ENCODE results near the gene IFRD2.
"Not testable (repeated sequence)": the region's sequence is repeated elsewhere in the genome, so short reads cannot be mapped to it uniquely, and the experiment has no call there.

The IFRD2 gene

GRCh38 chr3:50268703-50269451 lies 23.4 kb downstream of the IFRD2 start, which contains the start of gene SEMA3B:
SEMA3B (plus strand) TSS chr3:50269147; CDS start chr3:50269241, 94 bp downstream.
- peak in 37 of 56 donors; percentile 16 to 74 (median 51) for DNase-seq

GRCh38 chr3:50268276-50268675 lies 24.0 kb downstream of the IFRD2 start:
- no peak for DNase-seq

GRCh38 chr3:50267280-50267913 lies 24.8 kb downstream of the IFRD2 start:
- peak in 43 of 56 donors; percentile 21 to 82 (median 61) for DNase-seq

GRCh38 chr3:50266836-50267235 lies 25.4 kb downstream of the IFRD2 start:
- DNase-seq: no peak

GRCh38 chr3:50266017-50266416 lies 26.2 kb downstream of the IFRD2 start:
- DNase-seq: no peak

GRCh38 chr3:50265571-50265970 lies 26.7 kb downstream of the IFRD2 start:
- DNase-seq: no peak

GRCh38 chr3:50264964-50265485 lies 27.2 kb downstream of the IFRD2 start:
- no peak for DNase-seq

- DNase-seq: peak in 50 of 56 donors; percentile 20 to 86 (median 68)
Measured at GRCh38 chr3:50264383-50264963, 27.8 kb downstream of the IFRD2 start.

GRCh38 chr3:50263478-50264382 lies 28.5 kb downstream of the IFRD2 start:
- no peak for DNase-seq

- no peak for DNase-seq
Measured at GRCh38 chr3:50262778-50263177, 29.5 kb downstream of the IFRD2 start.

GRCh38 chr3:50262200-50262599 lies 30.0 kb downstream of the IFRD2 start:
- DNase-seq: not testable (repeated sequence)

- peak in 1 of 56 donors; percentile 16 for DNase-seq
Measured at GRCh38 chr3:50261505-50261904, 30.7 kb downstream of the IFRD2 start.

GRCh38 chr3:50260942-50261441 lies 31.2 kb downstream of the IFRD2 start:
- peak in 7 of 56 donors; percentile 39 to 74 (median 56) for DNase-seq

GRCh38 chr3:50260027-50260941 lies 31.9 kb downstream of the IFRD2 start:
- peak; percentile 76 to 98 (median 92) for DNase-seq

GRCh38 chr3:50259432-50260026 lies 32.7 kb downstream of the IFRD2 start:
- DNase-seq: peak in 1 of 56 donors; percentile 57

- peak in 4 of 56 donors; percentile 22 to 34 (median 26) for DNase-seq
Measured at GRCh38 chr3:50258979-50259378, 33.2 kb downstream of the IFRD2 start.

GRCh38 chr3:50258029-50258680 lies 34.1 kb downstream of the IFRD2 start:
- peak in 1 of 56 donors; percentile 27 for DNase-seq

Data from amygdala (tissue), 56 donors.